Cortex of kidney (tissue), 1 donor: ENCODE measurements around the gene ACTL7B.
"Not testable (repeated sequence)": the region's sequence is repeated elsewhere in the genome, so short reads cannot be mapped to it uniquely, and the experiment has no call there.

Experiments used
- DNase-seq: peaks from one replicate; lab custom pipeline; 2025; lab: John Stamatoyannopoulos, UW

ACTL7B gene

GRCh38 chr9:108844856-108845255 lies 10.9 kb downstream of the ACTL7B start:
- no peak for DNase-seq

DNA sequence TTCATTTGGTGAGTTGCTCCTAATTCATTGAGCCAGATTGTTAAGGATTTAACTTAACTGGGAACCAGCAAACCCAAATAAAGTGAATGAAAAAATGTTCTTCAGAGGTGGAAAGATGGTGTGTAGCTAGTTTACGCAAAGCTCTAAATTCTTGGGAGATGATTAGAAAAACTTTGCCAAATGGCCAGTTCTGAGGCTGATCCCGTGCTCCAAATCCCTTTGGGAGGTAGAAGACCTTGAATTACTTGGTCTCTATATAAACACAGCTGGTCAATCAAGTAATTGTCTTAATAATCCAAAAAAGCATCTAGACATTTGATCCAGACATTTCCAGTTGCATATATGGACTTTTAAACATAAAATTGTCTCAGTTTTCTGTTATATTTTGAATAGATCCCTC lies 11.4 kb downstream of the ACTL7B start:
- DNase-seq: no peak

GRCh38 chr9:108842610-108843295 lies 13.0 kb downstream of the ACTL7B start:
- DNase-seq: no peak

DNA sequence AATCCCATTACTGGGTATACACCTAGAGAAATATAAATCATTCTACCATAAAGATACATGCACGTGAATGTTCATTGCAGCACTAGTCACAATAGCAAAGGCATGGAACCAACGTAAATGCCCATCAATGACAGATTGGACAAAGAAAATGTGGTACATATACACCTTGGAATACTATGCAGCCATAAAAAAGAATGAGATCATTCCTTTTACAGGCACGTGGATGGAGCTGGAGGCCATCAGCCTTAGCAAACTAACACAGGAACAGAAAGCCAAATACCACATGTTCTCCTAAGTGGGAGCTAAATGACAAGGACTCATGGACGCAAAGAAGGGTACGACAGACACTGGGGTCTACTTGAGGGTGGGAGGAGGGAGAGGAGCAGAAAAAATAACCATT lies 16.2 kb downstream of the ACTL7B start:
- not testable (repeated sequence) for DNase-seq

DNA sequence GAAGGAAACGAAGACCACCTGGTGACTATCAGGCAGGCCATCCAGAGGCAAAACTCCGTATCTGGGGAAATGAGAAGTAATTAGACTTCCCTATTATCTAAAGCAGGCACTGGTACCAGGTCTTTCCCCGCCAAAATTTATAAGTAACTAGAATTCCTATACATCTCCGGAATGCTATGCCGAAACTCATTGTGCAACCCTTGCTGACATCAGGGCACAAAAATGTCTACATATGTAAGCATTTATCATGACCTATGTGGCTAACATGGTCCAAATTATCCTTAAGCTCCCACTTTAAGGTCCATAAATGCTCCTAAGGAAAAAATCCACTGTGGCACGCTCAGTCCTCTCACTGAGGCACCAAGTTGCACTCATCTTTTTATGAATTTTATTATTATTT lies 17.8 kb downstream of the ACTL7B start:
- no peak for DNase-seq

DNA sequence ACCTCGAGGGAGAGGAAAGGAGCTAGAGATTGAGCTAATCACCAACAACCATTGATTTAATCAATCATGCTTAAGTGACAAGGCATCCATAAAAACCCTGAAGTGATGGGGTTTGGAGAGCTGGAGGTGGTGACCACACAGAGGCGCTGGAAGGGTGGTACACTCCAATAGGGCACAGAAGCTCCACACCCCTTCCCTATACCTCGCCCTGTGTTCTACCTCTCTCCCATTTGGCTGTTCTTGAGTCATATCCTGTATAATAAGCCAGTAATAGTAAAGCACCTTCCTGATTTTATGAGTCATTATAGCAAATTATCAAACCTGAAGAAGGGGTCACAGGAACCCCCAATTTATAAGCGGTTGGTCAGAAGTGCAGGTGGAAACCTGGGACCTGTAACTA lies 18.3 kb downstream of the ACTL7B start:
- DNase-seq: no peak

GRCh38 chr9:108836781-108837180 lies 19.0 kb downstream of the ACTL7B start:
- DNase-seq: no peak

GRCh38 chr9:108836319-108836718 lies 19.5 kb downstream of the ACTL7B start:
- no peak for DNase-seq

DNA sequence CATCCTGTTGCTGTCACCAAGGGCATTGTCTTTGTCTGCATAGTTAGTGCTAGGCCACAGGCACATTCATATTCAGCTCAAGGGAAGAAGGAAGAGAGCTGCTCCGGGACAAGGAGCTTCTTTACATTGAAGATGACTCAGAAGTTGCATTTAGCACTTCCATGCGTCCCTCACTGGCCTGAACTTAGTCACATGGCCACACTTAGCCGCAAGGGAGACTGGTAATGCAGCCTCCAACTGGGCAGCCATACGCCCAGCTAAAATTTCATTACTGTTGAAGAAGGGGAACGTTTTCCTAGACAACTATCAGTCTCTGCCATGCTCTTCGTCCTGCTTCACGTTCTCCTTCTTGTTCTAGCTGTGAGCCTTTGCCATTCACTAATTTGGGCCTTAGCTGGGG lies 20.0 kb downstream of the ACTL7B start:
- DNase-seq: no peak

GRCh38 chr9:108834959-108835665 lies 20.7 kb downstream of the ACTL7B start:
- DNase-seq: no peak

- no peak for DNase-seq
Measured at GRCh38 chr9:108832179-108832500, 23.6 kb downstream of the ACTL7B start.

DNA sequence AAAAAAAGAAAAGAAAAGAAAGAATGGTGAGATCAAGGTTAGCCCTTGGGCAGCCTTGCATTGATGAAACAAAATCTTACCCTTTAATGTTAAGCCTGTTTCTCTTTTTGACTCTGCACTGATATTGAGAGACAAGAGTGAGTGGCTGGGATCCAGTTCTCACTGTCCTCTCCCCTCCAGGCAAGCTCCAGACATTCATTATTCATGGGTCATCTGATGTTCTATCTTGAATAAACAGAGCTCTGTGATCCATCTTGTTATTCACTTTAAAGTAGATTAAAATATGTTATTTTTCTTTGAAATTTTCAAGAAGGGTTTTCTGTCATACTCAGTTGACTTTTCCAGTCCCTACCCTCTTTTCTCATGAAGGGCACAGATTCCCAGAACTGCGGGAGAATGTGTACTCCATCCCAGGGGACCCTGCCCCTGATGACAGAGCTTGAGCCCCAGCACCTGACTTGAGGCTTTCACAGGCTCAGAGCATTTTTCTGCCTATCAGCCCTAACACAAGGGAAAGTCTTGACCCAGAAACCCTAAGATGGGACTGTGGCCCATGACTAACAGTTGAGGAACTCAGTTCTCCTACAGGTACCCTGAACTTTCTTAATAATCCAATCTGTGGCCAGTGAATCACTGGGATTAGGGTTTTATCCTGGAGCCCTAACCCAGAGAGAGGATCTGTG lies 24.1 kb downstream of the ACTL7B start:
- no peak for DNase-seq

GRCh38 chr9:108830272-108830671 lies 25.5 kb downstream of the ACTL7B start:
- no peak for DNase-seq

- DNase-seq: no peak
Measured at GRCh38 chr9:108823829-108824228, 32.0 kb downstream of the ACTL7B start.

GRCh38 chr9:108816037-108816436 lies 39.7 kb downstream of the ACTL7B start:
- DNase-seq: no peak

DNA sequence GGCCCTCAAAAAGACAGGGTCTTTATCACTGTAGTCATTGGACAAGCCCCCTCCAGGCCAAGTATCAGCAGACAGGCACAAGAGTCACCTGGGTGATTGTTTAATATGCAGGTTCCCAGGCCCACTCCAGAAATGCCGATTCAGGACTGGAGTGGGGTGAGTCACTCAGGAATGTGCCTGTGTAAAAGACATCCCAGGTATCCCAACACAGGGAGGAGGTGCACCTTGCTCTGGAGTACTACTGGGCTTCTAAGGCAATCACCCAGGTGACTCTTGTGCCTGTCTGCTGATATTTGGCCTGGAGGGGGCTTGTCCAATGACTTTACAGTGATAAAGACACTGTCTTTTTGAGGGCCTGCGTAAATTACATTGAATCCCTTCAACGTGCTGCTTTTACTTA lies 40.6 kb downstream of the ACTL7B start:
- no peak for DNase-seq

DNA sequence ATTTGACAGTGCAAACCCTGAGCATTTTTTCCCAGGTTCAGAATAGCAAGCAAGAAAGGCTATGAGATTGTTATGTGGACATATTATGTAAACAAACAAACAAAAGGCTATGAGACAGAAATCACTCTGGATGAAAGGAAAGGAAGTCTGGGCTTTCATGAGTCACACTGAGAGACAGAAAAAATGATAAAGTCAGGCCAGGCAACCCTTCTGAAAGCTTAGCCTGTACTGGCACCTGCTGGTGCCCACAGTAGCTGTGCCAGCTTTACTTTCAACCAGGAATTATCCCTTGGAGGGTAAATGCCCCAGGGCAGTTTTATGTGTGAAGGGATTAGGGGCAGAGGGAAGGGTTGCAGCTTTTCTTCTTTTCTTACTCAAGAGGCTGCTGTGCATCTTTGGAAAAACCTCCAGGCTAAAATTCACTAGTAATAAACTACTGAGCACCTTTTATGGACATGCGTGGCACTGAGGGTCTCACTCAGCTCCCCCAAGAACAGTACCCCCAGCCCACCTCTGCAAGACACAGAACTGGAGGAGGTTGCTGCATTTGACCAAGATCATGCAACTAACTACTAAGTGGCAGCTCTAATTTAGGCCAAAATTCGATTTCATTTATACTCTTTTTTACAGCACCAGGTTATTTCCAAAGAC lies 41.7 kb downstream of the ACTL7B start:
- DNase-seq: no peak

- no peak for DNase-seq
Measured at GRCh38 chr9:108812396-108813025, 43.3 kb downstream of the ACTL7B start.

DNA sequence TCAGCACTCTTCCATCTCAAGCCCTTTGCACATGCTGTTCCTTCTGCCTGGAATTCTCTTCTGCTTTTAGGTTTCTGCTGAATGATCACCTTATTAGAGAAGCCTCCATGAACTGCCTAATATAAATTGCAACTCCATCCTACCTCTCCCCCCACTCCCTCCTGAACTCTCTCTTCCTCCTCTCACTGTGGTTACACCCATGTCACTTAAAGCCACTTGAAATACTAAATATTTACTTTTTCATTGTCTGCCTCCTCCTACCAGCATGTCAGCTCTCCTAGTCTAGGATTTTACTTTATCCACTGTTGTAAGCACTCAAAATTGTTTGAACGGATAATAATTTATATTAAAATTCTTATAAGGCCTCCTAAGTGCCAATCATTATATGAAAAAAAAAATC lies 43.8 kb downstream of the ACTL7B start:
- no peak for DNase-seq

GRCh38 chr9:108809269-108809668 lies 46.5 kb downstream of the ACTL7B start:
- DNase-seq: no peak
